ENCODE results near the gene LAIR1.
A peak's percentile ranks its signal among the peaks of the same experiment; 100 is the strongest.

The LAIR1 gene

DNA sequence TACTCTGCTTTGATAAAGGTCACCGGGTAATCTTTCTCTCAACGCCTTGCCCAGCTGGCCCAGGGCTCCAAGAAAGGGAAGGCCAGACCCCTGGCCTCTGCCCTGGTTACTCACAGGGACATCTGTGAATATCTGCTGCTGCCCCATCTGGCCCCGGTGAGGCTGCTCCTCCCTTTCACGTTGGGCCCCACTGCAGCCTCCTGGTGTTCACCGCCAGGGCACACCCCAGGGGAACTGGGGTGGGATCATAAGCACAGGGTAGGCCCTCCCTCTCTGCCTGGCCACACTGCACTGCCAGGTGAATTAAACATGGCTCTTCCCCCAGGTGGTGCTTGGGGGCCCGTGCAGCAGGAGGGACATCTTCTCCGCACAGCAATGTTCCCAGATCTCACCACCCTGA lies 12.7 kb downstream of the LAIR1 start:
- no peaks in the 10 kb centered on the region for H3K9me2 ChIP-seq (ENCODE audit: low read depth, low read length)
- H3K36me3 ChIP-seq (ENCODE audit: insufficient read depth, low read length) = no peaks in the 10 kb centered on the region
- no peak overlapping the region for H3K9ac ChIP-seq (ENCODE audit: low read length)
- no peaks in the 10 kb centered on the region for H3F3A ChIP-seq (ENCODE audit: insufficient read depth, low read length)
- no peaks in the 10 kb centered on the region for H3K9me3 ChIP-seq (ENCODE audit: low read length)
- no peak overlapping the region for H3K4me2 ChIP-seq (ENCODE audit: low read length)
- H3K79me2 ChIP-seq (ENCODE audit: insufficient read depth, low read length) = no peaks in the 10 kb centered on the region
- H3K4me1 ChIP-seq (ENCODE audit: insufficient read depth, low read length, severe bottlenecking) = peaks cover 18% of the 10 kb centered on the region
- no peak overlapping the region for H2AFZ ChIP-seq (ENCODE audit: low read length)
- no peak overlapping the region for H3K4me3 ChIP-seq (ENCODE audit: low read depth, low read length, poor library complexity, severe bottlenecking)
- H3K27ac ChIP-seq (ENCODE audit: low read depth, low read length, poor library complexity, severe bottlenecking) = peak overlapping the region; percentile 35
- H4K20me1 ChIP-seq (ENCODE audit: insufficient read depth, low read length) = no peaks in the 10 kb centered on the region
- no peak for TF ChIP-seq EZH2 (IDR thresholded peaks at IDR 0.05; ENCODE audit: borderline replicate concordance, low read length)
- TF ChIP-seq, protein P1, sequence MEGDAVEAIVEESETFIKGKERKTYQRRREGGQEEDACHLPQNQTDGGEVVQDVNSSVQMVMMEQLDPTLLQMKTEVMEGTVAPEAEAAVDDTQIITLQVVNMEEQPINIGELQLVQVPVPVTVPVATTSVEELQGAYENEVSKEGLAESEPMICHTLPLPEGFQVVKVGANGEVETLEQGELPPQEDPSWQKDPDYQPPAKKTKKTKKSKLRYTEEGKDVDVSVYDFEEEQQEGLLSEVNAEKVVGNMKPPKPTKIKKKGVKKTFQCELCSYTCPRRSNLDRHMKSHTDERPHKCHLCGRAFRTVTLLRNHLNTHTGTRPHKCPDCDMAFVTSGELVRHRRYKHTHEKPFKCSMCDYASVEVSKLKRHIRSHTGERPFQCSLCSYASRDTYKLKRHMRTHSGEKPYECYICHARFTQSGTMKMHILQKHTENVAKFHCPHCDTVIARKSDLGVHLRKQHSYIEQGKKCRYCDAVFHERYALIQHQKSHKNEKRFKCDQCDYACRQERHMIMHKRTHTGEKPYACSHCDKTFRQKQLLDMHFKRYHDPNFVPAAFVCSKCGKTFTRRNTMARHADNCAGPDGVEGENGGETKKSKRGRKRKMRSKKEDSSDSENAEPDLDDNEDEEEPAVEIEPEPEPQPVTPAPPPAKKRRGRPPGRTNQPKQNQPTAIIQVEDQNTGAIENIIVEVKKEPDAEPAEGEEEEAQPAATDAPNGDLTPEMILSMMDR (IDR thresholded peaks at IDR 0.05; ENCODE audit: low read length) = no peak
- peaks cover 5% of the 10 kb centered on the region; the same call in 1 of the 2 replicates for H3K27me3 ChIP-seq (ENCODE audit: insufficient read depth, low read length)

DNA sequence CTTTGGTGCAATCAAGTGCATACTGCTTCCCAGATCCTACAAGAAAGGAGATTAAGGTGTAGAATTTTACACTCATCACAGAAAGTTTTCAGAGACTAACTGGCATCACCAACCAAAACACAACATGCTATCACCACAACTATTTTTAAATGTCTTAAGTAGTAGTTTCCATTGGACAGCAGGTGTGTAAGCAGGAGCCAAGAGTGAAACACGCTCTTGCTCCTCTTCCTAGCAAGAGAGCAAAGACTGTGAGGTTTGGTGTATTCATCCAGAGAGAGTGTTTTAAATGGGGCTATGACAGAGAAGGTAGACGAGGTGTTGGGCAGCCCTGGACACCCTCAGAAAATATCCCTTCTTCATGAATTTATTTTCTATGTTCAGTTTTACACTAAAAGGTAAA lies 13.3 kb downstream of the LAIR1 start:
- H3F3A ChIP-seq (ENCODE audit: insufficient read depth, low read length) = no peaks in the 10 kb centered on the region
- no peak overlapping the region for H3K27ac ChIP-seq (ENCODE audit: low read depth, low read length, poor library complexity, severe bottlenecking)
- no peaks in the 10 kb centered on the region for H3K79me2 ChIP-seq (ENCODE audit: insufficient read depth, low read length)
- no peaks in the 10 kb centered on the region for H4K20me1 ChIP-seq (ENCODE audit: insufficient read depth, low read length)
- H3K36me3 ChIP-seq (ENCODE audit: insufficient read depth, low read length) = no peaks in the 10 kb centered on the region
- H3K4me2 ChIP-seq (ENCODE audit: low read length) = no peak overlapping the region
- no peaks in the 10 kb centered on the region for H3K9me3 ChIP-seq (ENCODE audit: low read length)
- no peak for TF ChIP-seq EZH2 (IDR thresholded peaks at IDR 0.05; ENCODE audit: borderline replicate concordance, low read length)
- TF ChIP-seq, protein P1 (IDR thresholded peaks at IDR 0.05; ENCODE audit: low read length) = no peak
- no peak overlapping the region for H3K9ac ChIP-seq (ENCODE audit: low read length)
- H3K4me1 ChIP-seq (ENCODE audit: insufficient read depth, low read length, severe bottlenecking) = peaks cover 18% of the 10 kb centered on the region
- peaks cover 5% of the 10 kb centered on the region; the same call in 1 of the 2 replicates for H3K27me3 ChIP-seq (ENCODE audit: insufficient read depth, low read length)
- no peaks in the 10 kb centered on the region for H3K9me2 ChIP-seq (ENCODE audit: low read depth, low read length)
- no peak overlapping the region for H3K4me3 ChIP-seq (ENCODE audit: low read depth, low read length, poor library complexity, severe bottlenecking)
- no peak overlapping the region for H2AFZ ChIP-seq (ENCODE audit: low read length)

DNA sequence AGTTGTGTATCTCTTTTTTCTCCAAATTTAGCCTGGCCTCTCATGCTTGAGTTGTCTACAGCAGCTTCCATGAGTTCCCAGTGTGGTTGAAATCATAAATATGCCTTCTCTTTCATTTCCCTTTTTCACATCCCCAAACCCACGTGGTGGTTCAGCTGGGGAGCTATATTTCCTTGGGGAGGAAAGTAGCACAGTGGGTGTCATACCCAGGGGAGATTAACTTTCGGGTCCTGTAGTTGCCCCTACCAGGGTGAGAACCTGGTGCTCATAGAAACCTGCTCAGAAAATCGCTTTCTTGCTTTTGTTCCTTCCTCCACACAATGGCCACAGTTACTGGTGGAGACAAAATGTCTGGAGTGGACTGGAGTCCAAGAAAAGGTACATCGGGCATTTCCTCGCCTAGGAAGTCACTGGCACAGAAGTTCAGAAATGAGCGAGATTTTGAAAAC lies 18.8 kb downstream of the LAIR1 start:
- Histone ChIP-seq H3K9me3 (ENCODE audit: low read length) (no peaks in the 10 kb centered on the region), H3K27me3 (ENCODE audit: insufficient read depth, low read length) (peaks cover 5% of the 10 kb centered on the region; the same call in 1 of the 2 replicates), H3K36me3 (ENCODE audit: insufficient read depth, low read length) (no peaks in the 10 kb centered on the region), H3K4me1 (ENCODE audit: insufficient read depth, low read length, severe bottlenecking) (peaks cover 1% of the 10 kb centered on the region), H3K4me2 (ENCODE audit: low read length) (no peak overlapping the region), H3K4me3 (ENCODE audit: low read depth, low read length, poor library complexity, severe bottlenecking) (no peak overlapping the region), H2AFZ (ENCODE audit: low read length) (no peak overlapping the region), H3F3A (ENCODE audit: insufficient read depth, low read length) (no peaks in the 10 kb centered on the region), H3K27ac (ENCODE audit: low read depth, low read length, poor library complexity, severe bottlenecking) (no peak overlapping the region), H3K79me2 (ENCODE audit: insufficient read depth, low read length) (no peaks in the 10 kb centered on the region), H4K20me1 (ENCODE audit: insufficient read depth, low read length) (no peaks in the 10 kb centered on the region), H3K9me2 (ENCODE audit: low read depth, low read length) (no peaks in the 10 kb centered on the region), H3K9ac (ENCODE audit: low read length) (no peak overlapping the region)
- TF ChIP-seq, protein P1 (IDR thresholded peaks at IDR 0.05; ENCODE audit: low read length) = no peak
- no peak for TF ChIP-seq EZH2 (IDR thresholded peaks at IDR 0.05; ENCODE audit: borderline replicate concordance, low read length)
